SU-DHL-6 (cell line): ENCODE data around the gene ACTN4.
"Not testable (repeated sequence)": the region's sequence is repeated elsewhere in the genome, so short reads cannot be mapped to it uniquely, and the experiment has no call there.

ENCODE experiments used
- H2AFZ ChIP-seq: fragments of 200-600 bp; sonication (generic); 2 replicates; pipeline ENCODE4 v1.6.1; 2014; ENCODE audit warnings: low read depth, mild to moderate bottlenecking, moderate library complexity, mixed read lengths, antibody characterized with exemption, low read length; ENCODE audit not compliant: severe bottlenecking
- H3F3A ChIP-seq: fragments of 200-600 bp; shearing (Covaris generic); 2 replicates; pipeline ENCODE4 v1.6.0; 2016; ENCODE audit warnings: antibody characterized with exemption, mild to moderate bottlenecking; ENCODE audit not compliant: insufficient read depth
- H3K27ac ChIP-seq: fragments of 200-600 bp; sonication (generic); 2 replicates; pipeline ENCODE4 v1.5.1; 2016; ENCODE audit warnings: low read depth, mild to moderate bottlenecking, low read length, moderate library complexity, mixed read lengths
- H3K27me3 ChIP-seq: fragments of 200-600 bp; sonication (generic), shearing (Covaris generic); 2 replicates; pipeline ENCODE4 v1.6.0; 2014; ENCODE audit warnings: mild to moderate bottlenecking, low read length
- H3K36me3 ChIP-seq: fragments of 200-600 bp; sonication (generic); 2 replicates; pipeline ENCODE4 v1.6.1; 2014; ENCODE audit warnings: mild to moderate bottlenecking, low read length, mixed read lengths
- H3K4me2 ChIP-seq: fragments of 300-600, 200-600 bp; shearing (Covaris generic), sonication (generic); 2 replicates; pipeline ENCODE4 v1.6.0; 2014; ENCODE audit warnings: low read length, low read depth, mild to moderate bottlenecking; ENCODE audit not compliant: poor library complexity, severe bottlenecking
- H3K4me3 ChIP-seq: fragments of 200-600 bp; sonication (generic); 2 replicates; pipeline ENCODE4 v1.5.1; 2014; ENCODE audit warnings: antibody characterized with exemption, low read length, mild to moderate bottlenecking, mixed read lengths; ENCODE audit not compliant: insufficient read depth, poor library complexity, severe bottlenecking
- H3K79me2 ChIP-seq: fragments of 200-600 bp; sonication (generic); 2 replicates; pipeline ENCODE4 v1.6.1; 2014; ENCODE audit warnings: mild to moderate bottlenecking, low read length, moderate library complexity; ENCODE audit not compliant: insufficient read depth
- H3K9ac ChIP-seq: fragments of 200-600 bp; sonication (generic); 2 replicates; pipeline ENCODE4 v1.7.0; 2014; ENCODE audit warnings: mild to moderate bottlenecking, low read length
- H3K9me2 ChIP-seq: fragments of 200-600 bp; sonication (generic); replicated peaks from 2 replicates; pipeline ENCODE4 v1.6.1; 2014; ENCODE audit warnings: low read length; ENCODE audit not compliant: insufficient read depth
- H3K9me3 ChIP-seq: fragments of 200-600 bp; sonication (generic); 2 replicates; pipeline ENCODE4 v1.6.1; 2014; ENCODE audit warnings: low read length, mixed read lengths; ENCODE audit not compliant: insufficient read depth
- H4K20me1 ChIP-seq: fragments of 200-600 bp; sonication (generic); 2 replicates; pipeline ENCODE4 v1.6.1; 2014; ENCODE audit warnings: low read depth, mild to moderate bottlenecking, antibody characterized with exemption, low read length, moderate library complexity, mixed read lengths
- EZH2phosphoT487 ChIP-seq: fragments of 200-600 bp; sonication (generic), shearing (Covaris generic); conservative IDR thresholded peaks from 2 replicates; pipeline ENCODE4 v1.6.1; 2018; ENCODE audit warnings: mild to moderate bottlenecking, antibody characterized with exemption, low read length, moderate library complexity, mixed read lengths
- TF ChIP-seq, protein P1 (sequence below): fragments of 200-600 bp; sonication (generic); IDR thresholded peaks from one replicate; pipeline ENCODE4 v1.5.1; 2017; ENCODE audit warnings: antibody characterized with exemption, mild to moderate bottlenecking, low read length, moderate library complexity; ENCODE audit not compliant: insufficient read depth, poor library complexity, severe bottlenecking

Gene ACTN4

GRCh38 chr19:38759590-38760003 lies 112.1 kb downstream of the ACTN4 start:
- Histone ChIP-seq H2AFZ (no peak overlapping the region), H3K4me2 (no peak overlapping the region), H3K79me2 (no peaks in the 10 kb centered on the region), H4K20me1 (no peaks in the 10 kb centered on the region), H3K4me3 (no peak overlapping the region), H3F3A (no peaks in the 10 kb centered on the region), H3K36me3 (no peaks in the 10 kb centered on the region), H3K9ac (no peak overlapping the region), H3K9me3 (no peaks in the 10 kb centered on the region), H3K27me3 (no peaks in the 10 kb centered on the region), H3K27ac (no peak overlapping the region), H3K9me2 (no peaks in the 10 kb centered on the region)
- no peak for TF ChIP-seq EZH2phosphoT487
- TF ChIP-seq, protein P1, sequence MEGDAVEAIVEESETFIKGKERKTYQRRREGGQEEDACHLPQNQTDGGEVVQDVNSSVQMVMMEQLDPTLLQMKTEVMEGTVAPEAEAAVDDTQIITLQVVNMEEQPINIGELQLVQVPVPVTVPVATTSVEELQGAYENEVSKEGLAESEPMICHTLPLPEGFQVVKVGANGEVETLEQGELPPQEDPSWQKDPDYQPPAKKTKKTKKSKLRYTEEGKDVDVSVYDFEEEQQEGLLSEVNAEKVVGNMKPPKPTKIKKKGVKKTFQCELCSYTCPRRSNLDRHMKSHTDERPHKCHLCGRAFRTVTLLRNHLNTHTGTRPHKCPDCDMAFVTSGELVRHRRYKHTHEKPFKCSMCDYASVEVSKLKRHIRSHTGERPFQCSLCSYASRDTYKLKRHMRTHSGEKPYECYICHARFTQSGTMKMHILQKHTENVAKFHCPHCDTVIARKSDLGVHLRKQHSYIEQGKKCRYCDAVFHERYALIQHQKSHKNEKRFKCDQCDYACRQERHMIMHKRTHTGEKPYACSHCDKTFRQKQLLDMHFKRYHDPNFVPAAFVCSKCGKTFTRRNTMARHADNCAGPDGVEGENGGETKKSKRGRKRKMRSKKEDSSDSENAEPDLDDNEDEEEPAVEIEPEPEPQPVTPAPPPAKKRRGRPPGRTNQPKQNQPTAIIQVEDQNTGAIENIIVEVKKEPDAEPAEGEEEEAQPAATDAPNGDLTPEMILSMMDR, result no peak

GRCh38 chr19:38760805-38761517 lies 113.5 kb downstream of the ACTN4 start:
- H3F3A ChIP-seq, H3K9ac ChIP-seq: not testable (repeated sequence)

DNA sequence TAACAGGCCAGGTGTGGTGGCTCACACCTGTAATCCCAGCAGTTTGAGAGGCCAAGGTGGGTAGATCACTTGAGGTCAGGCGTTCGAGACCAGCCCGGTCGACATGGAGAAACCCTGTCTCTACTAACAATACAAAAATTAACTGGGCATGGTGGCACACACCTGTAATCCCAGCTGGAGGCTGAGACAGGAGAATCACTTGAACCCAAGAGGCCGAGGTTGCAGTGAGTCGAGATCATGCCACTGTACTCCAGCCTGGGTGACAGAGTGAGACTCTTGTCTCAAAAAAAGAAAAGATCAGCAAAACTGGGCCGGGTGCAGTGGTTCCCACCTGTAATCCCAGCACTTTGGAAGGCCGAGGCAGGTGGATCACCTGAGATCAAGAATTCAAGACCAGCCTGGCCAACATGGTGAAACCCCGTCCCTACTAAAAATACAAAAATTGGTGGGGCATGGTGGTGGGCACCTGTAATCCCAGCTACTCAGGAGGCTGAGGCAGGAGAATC lies 114.5 kb downstream of the ACTN4 start:
- H2AFZ ChIP-seq, H3K27me3 ChIP-seq, H4K20me1 ChIP-seq, H3F3A ChIP-seq, H3K27ac ChIP-seq, H3K36me3 ChIP-seq, H3K9me3 ChIP-seq, H3K4me2 ChIP-seq, H3K79me2 ChIP-seq, H3K9me2 ChIP-seq, H3K9ac ChIP-seq, H3K4me3 ChIP-seq: not testable (repeated sequence)

More at GRCh38 chr19:38760805-38761517, 113.5 kb downstream of the ACTN4 start:
- not testable (repeated sequence) for H3K4me2 ChIP-seq, H3K27ac ChIP-seq, H4K20me1 ChIP-seq, H3K9me3 ChIP-seq, H3K4me3 ChIP-seq, H3K27me3 ChIP-seq, H2AFZ ChIP-seq, H3K9me2 ChIP-seq, H3K79me2 ChIP-seq, H3K36me3 ChIP-seq

DNA sequence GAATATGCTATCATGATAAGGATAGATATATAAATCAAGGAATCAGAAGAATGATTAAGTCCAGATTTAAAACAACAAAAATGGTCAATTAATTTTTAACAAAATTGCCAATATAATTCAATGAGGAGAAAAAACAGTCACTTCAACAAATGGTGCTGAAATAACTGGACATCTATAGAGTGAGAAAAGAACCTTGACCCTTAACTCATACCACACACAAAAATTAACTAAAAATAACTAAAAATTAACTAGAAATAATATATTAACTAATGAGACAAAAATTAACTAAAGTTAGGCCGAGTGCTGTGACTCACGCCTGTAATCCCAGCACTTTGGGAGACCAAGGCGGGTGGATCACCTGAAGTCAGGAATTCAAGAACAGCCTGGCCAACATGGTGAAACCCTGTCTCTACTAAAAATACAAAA lies 116.4 kb downstream of the ACTN4 start:
- no peak overlapping the region for H3K4me3 ChIP-seq
- TF ChIP-seq, protein P1, result no peak
- TF ChIP-seq EZH2phosphoT487, result no peak
- no peak overlapping the region for H3K4me2 ChIP-seq
- no peak overlapping the region for H3K9ac ChIP-seq
- no peak overlapping the region for H2AFZ ChIP-seq
- no peaks in the 10 kb centered on the region for H3K79me2 ChIP-seq
- H3F3A ChIP-seq, result no peaks in the 10 kb centered on the region
- H3K27ac ChIP-seq, result no peak overlapping the region
- H3K9me2 ChIP-seq, result no peaks in the 10 kb centered on the region
- no peaks in the 10 kb centered on the region for H3K36me3 ChIP-seq
- H4K20me1 ChIP-seq, result no peaks in the 10 kb centered on the region
- no peaks in the 10 kb centered on the region for H3K27me3 ChIP-seq
- no peaks in the 10 kb centered on the region for H3K9me3 ChIP-seq
